ENCODE measurements around the gene WNT9A.
A peak's percentile ranks its signal among the peaks of the same experiment; 100 is the strongest.
"Not testable (repeated sequence)": the region's sequence is repeated elsewhere in the genome, so short reads cannot be mapped to it uniquely, and the experiment has no call there.

Gene WNT9A, protein sequence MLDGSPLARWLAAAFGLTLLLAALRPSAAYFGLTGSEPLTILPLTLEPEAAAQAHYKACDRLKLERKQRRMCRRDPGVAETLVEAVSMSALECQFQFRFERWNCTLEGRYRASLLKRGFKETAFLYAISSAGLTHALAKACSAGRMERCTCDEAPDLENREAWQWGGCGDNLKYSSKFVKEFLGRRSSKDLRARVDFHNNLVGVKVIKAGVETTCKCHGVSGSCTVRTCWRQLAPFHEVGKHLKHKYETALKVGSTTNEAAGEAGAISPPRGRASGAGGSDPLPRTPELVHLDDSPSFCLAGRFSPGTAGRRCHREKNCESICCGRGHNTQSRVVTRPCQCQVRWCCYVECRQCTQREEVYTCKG

DNA sequence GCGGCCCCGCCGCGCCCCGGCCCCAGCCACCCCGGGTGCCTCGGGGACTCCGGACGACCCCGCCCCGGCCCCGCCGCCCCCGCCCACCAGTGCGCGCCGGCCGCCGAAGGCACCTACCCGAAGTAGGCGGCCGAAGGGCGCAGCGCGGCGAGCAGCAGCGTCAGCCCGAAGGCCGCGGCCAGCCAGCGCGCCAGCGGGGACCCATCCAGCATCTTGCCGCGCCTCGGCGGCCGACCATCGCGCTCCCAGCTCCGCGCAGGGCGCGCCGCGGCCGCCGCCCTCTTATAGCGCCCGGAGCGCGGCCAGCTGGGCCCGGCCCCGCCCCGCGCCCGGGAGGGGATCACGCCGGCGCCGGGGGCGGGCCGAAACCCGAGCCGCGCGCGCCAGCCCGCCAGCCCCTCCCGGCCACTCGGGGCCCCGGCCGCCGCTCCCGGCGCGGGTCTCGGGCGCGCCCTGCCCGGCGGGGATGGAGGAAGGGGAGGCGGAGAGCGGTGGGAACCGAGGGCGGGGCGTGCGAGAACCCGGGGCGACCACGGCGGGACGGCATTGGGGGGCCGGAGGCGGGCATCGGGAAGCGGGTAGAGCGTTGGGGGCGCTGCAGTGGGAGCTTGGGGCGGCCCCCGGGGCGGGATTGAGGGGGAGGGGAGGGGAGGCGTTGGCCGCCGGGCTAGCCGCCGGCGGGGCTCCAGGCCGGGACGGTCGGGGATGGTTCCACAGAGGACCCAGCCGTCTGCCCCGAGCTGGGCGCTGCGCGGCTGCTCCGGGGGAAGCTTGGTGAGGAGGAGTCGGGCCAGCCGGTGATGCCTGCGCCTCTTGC lies at the start of gene WNT9A:
TSS of gene WNT9A (minus strand) at position 257 of the 817 bp plus-strand sequence. CDS start at position 212, 45 bp downstream.
- peak; percentile 77 for DNase-seq

- no peak for DNase-seq
These were observed 48.6 kb upstream of the WNT9A start for GRCh38 chr1:227996187-227996950.

DNA sequence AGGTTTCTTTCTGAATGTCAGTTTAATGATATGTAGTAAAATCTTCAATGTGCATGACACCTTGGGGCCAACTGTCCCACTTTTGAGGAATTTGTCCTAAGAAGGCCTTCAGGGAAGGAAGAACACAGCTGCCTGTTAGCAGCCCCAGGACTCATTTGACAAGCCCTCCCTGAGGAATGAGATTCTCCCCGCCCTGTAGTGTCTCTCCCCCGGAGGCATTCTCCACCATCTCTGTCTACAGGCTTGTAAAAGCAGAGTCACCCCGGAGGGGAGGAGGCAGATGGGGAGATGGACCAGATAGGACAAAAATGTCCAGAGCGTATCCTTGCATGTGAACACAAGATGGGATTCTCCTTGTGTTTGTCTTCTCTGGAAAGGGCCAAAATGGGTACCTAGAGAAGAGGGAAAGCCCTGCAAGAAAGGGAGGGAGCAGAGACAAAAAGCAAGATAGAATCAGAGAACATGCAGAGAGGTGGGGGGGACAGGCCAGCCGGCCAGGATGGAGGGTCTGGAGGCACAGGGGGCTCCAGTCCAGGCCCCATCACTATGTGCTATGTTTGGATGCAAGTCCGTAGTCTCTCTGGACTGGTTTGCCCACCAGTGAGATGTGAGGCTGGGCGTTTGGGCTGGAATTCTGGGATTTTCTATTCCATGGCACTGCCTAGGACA lies 47.0 kb upstream of the WNT9A start:
- DNase-seq: no peak

DNA sequence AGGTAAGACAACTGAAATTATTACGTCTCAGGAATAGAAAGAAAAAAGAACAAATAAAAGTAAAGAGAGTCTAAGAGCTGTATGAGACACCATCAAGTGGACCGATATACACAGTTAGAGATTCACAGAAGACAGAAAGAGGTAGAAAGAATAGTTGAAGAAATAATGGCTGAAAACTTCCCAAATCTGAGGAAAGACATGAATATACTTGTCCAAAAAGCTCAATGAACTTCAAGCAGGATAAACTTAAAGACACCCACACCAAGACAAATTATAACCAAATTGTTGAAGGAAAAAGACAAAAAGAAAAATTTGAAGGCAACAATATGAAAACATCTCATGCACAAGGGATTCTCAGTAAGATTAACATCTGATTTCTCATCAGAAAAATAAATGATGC lies 39.4 kb upstream of the WNT9A start:
- no peak for DNase-seq

- DNase-seq: not testable (repeated sequence)
These were observed 28.0 kb upstream of the WNT9A start for GRCh38 chr1:227975583-227976283.

DNA sequence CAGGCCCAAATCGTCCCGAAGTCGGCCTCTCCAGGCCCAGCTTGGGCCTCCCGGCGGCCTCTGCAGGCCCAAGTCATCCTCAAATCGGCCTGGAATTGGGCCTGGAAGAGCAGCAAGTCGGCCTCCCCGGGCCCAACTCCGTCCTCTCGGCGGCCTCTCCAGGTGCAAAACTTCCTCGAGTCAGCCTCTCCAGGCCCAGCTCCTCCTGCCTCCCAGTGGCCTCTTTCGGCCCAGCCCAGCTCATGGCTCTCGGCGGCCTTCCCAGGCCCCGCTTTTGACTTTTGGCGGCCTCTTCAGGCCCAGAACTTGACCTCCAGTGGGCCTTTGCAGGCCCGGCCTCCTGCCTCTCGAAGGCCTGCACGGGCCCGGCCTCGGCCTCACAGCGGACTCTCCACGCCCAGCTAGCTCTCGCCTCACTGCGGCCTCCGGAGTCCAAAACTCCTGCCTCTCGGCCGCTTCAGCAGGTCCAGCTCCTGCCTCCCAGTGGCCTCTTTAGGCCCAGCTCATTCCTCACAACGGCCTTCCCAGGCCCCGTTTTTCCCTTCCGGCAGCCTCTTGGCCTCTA lies 26.1 kb upstream of the WNT9A start:
- DNase-seq: not testable (repeated sequence)

DNA sequence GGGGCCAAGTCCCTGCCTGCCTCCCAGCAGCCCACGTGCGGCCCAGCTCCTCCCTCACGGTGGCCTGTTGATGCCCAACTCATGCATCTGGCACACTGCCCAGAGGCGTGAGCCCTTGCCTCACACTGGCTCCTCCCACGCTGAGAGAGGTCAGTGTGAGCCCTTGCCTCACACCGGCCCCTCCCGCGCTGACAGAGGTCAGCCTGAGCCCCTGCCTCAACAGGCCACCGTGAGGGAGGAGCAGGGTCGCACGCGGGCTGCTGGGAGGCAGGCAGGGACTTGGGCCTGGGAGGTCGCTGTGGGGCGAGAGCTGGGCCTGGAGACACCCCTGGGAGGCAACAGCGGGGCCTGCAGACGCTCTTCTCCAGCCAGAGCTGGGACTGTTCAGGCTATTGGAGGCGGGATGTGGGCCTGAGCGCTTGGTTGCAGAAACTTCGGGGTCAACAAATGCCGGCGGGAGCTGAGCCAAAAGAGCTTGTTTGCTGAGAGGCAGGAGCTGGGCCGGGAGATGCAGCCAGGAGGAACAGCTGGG lies 25.2 kb upstream of the WNT9A start:
- DNase-seq: peak; percentile 65

GRCh38 chr1:227972283-227972679 lies 24.5 kb upstream of the WNT9A start:
- DNase-seq: not testable (repeated sequence)

DNA sequence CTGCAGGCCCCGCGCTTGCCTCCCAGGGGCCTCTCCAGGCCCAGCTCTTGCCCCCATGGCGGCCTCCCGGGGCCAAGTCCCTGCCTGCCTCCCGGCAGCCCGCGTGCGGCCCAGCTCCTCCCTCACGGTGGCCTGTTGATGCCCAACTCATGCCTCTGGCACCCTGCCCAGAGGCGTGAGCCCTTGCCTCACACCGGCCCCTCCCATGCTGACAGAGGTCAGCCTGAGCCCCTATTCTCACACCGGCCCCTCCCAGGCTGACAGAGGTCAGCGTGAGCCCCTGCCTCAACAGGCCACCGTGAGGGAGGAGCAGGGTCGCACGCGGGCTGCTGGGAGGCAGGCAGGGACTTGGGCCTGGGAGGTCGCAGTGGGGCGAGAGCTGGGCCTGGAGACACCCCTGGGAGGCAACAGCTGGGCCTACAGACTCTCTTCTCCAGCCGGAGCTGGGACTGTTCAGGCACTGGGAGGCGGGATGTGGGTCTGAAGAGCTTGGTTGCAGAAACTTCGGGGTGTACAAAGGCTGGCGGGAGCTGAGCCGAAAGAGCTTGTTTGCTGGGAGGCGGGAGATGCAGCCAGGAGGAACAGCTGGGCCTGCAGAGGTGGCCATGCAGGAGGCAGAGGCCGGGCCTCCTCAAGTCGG lies 24.0 kb upstream of the WNT9A start:
- DNase-seq: not testable (repeated sequence)

DNA sequence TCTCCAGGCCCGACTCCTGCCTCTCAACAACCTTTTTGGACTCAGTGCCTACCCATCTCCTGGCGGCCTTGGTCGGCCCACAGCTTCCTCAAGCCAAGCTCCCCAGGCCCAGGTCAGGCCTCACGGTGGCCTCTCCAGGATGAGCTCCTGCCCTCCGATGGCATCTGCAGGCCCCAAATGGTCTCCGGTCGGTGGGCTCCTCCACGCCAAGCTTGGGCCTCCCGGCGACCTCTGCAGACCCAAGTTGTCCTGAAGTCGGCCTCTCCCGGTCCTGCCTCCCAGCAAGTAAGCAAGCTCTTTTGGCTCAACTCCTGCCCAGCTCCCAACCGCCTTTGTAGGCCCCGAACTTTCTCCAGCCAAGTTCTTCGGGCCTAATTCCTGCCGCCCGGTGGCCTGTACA lies 23.5 kb upstream of the WNT9A start:
- DNase-seq: not testable (repeated sequence)

DNA sequence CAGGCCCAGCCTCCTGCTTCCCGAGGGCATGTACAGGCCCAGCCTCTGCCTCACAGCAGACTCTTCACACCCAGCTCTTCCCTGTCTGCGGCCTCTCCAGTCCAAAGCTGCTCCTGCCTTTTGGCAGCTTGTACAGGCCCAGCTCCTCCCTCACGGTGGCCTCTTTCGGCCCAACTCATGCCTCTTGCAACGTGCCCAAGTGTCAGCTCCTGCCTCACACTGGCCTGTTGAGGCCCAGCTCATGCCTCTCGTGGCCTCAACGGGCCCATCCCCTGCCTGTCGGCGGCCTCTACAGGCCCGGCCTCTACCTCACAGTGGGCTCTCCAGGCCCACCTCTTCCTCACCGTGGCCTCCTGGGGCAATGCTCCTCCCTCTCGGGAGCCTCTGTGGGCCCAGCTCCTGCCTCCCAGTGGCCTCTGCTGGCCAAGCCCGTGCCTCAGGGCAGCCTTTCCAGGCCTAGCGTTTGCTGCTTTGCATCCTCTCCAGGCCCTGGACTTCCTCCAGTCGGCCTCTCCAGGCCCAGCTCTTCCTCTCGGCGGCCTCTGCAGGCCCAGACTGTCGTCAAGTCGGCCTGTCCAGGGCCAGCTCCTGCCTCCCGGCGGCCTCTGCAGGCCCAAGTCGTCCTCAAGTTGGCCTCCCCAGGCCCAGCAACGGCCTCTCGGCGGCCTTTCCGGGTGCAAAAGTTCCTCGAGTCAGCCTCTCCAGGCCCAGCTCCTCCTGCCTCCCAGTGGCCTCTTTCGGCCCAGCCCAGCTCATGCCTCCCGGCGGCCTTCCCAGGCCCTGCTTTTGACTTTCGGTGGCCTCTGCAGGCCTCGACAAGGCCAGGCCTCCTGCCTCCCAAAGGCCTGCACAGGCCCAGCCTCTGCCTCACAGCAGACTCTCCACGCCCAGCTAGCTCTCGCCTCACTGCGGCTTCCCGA lies 22.6 kb upstream of the WNT9A start:
- not testable (repeated sequence) for DNase-seq

- not testable (repeated sequence) for DNase-seq
These were observed 20.1 kb upstream of the WNT9A start for GRCh38 chr1:227967815-227968214.

DNA sequence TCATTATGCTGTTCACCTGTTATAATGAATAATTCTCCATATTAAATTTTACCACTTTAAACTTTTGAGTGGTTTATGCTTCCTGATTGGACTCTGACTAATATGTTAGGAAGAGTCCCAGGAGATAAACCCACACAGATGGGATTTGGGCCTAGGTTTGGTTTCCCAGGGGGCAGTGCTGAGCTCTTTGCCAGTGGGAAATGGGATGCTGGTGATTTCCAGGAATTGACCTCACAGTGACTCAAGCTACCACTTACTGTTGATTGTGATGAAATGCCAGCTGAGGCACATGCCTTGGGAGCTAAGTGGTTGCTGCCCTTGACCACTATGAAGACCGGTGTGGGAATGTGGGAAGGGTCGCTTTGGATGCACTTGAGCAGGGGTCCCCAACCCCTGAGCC lies 19.0 kb upstream of the WNT9A start:
- DNase-seq: not testable (repeated sequence)

DNA sequence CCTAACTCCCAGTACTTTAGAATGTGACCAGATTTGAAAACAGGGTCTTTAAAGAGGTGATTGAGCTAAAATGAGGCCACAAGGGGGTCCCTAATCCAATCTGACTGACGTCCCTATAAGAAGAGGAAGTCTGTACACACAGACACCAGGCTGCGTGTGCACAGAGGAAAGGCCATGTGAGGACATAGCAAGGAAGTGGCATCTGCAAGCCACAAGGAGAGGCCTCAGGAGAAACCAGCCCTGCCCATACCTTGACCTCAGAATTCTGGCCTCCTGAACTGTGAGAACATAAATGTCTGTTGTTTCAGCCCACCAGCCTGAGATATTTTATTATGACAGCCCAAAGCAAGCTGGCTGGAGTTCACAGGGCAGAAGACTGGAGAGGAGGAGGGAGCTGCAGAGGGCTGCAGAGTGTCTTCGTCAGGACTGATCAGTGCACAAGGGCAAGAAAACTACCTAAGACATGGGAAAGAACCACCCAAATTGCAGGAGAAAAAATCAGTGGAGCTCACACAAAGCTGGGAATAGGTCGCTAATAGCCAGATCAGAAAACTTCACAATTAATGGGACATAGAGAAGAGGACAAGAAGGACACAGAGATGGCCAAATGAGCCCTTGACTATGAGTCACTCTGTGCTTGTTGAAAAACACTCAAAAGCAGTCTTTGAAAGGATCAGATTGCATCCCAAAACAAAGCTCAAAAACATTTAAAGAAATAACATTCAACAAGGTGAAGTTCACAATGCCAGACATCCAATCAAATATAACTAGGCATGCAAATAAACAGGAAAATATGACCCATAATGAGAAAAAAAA lies 14.1 kb upstream of the WNT9A start:
- DNase-seq: no peak

DNA sequence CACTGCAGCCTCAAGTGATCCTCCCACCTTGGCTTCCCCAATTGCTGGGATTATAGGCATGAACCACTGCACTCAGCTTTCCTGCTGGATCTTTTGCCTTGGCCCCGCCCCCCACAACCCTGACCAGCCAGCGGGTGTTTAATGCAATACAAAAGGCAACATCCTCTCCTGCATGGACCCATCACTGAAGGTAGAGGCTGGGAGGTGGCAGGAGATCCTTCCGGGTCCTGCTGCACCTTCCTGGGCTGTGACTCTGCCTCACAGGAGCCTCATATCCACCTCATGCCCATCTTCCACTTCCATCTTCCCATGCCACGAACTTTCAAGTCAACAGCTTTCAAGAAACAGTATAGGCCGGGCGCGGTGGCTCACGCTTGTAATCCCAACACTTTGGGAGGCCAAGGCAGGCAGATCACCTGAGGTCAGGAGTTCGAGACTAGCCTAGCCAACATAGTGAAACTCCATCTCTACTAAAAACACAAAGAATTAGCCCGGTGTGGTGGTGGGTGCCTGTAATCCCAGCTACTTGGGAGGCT lies 11.7 kb upstream of the WNT9A start:
- no peak for DNase-seq

- no peak for DNase-seq
These were observed 11.0 kb upstream of the WNT9A start for GRCh38 chr1:227958617-227959324.

DNA sequence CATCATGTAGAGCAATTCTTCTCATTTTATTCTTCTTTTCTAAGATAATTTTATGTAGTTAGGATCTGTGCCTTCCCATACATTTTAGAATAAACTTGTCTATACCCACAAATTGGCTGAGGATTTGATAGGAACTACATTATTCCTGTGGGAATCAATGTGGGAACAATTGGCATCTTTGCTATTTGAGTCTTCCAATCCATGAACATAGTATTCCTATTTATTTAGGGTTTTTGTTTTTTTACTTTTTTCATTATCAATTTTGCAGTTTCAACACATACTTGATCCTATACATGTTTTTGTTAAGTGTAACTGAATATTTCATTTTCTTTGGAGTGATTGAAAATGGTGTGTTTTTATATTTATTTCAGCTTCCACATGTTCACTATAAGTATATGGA lies 8.1 kb upstream of the WNT9A start:
- DNase-seq: no peak

Measured in right hindlimb (tissue), 1 donor.